ENCODE results near the gene IMMP2L.
"Not testable (repeated sequence)": the region's sequence is repeated elsewhere in the genome, so short reads cannot be mapped to it uniquely, and the experiment has no call there.

The IMMP2L gene

DNA sequence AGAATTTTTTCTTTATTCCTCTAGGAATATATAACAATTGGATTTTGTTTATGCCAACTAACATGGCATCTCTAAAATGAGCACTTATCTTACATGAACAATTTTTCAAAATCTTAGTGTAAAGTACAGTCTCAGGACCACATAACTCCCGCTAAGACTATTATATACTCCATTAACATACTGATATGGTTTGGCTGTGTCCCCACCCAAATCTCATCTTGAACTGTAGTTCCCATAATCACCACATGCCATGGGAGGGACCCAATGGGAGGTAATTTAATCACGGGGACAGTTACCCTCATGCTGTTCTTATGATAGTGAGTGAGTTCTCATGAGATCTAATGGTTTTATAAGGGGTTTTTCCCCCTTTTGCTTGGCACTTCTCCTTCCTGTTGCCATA lies 291.5 kb downstream of the IMMP2L start:
- H3K27ac Mint-ChIP-seq, H3K4me1 Mint-ChIP-seq, DNase-seq, H3K27me3 Mint-ChIP-seq, H3K4me3 Mint-ChIP-seq, ATAC-seq: not testable (repeated sequence)
- peaks cover 8 to 10% of the 10 kb centered on the region in 2 donors for H3K9me3 Mint-ChIP-seq

DNA sequence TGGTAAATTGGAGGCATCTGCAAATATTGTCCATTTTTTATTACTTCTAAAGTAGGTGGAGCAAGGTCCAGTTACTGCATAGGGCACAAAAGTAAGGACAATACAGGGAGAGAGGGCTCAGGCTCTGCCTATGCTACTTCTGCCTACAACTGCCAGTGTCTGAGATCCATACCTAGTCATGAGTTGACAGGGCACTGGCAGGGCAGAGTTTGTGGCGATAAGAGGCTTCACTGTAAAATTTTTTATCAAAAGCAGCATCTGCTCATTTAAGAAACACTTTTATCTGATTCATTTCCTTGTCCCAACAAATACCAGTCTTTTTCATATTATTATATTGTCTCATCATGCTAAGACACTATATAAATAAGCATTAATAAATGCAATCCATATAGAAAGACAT lies 293.4 kb downstream of the IMMP2L start:
- no peak overlapping the region for H3K27ac Mint-ChIP-seq
- no peak for ATAC-seq
- peaks cover 8 to 10% of the 10 kb centered on the region in 2 donors for H3K9me3 Mint-ChIP-seq
- H3K4me1 Mint-ChIP-seq: peaks cover 6% of the 10 kb centered on the region
- DNase-seq: no peak
- no peaks in the 10 kb centered on the region for H3K27me3 Mint-ChIP-seq
- no peak overlapping the region for H3K4me3 Mint-ChIP-seq

DNA sequence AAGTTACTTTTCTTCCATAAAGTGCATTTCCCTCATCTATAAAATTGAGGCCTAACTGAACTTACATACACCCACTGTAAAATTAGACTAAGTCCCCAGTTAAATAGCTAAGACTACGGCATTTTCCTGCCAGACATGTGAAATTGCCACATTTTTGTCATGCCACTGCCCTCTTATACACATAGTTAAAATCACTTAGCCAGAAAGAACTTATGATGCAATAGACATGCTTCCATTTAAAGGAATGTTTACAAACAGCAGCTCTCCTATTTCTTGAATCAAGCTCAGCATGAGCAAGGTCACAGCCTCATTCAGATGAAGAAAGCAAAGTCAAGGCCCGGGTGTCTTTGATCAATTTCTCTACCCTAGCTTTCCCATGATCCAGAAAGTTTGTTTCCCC lies 295.7 kb downstream of the IMMP2L start:
- DNase-seq: no peak
- no peak overlapping the region for H3K4me3 Mint-ChIP-seq
- no peak for ATAC-seq

DNA sequence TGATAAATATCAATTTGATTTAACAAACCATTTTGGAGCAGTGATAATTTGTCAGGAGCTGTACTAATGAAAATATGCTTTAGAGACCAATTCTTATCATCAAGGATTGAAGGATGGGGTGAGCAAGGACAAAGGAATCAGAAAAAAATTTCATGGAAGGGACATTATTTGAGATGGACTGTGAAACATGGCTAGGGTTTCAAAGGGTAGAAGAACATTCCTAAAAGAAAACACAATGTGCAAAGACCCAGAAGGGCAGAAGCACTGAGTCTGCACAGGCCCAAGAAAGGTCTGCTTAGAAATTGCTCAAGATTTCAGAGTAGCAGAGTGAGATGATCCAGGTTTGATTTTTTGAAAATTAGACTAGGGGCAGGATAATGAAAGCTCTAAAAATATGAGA lies 296.9 kb downstream of the IMMP2L start:
- ATAC-seq: no peak
- H3K4me3 Mint-ChIP-seq: no peak overlapping the region
- no peaks in the 10 kb centered on the region for H3K9me3 Mint-ChIP-seq
- DNase-seq: no peak
- H3K4me1 Mint-ChIP-seq: peaks cover 6% of the 10 kb centered on the region
- no peak overlapping the region for H3K27ac Mint-ChIP-seq
- no peaks in the 10 kb centered on the region for H3K27me3 Mint-ChIP-seq

More for the DNA sequence above, 295.7 kb downstream of the IMMP2L start:
- peaks cover under 1 to 2% of the 10 kb centered on the region in 2 donors for H3K9me3 Mint-ChIP-seq
- peaks cover 6% of the 10 kb centered on the region for H3K4me1 Mint-ChIP-seq
- H3K27me3 Mint-ChIP-seq: no peaks in the 10 kb centered on the region
- H3K27ac Mint-ChIP-seq: no peak overlapping the region

DNA sequence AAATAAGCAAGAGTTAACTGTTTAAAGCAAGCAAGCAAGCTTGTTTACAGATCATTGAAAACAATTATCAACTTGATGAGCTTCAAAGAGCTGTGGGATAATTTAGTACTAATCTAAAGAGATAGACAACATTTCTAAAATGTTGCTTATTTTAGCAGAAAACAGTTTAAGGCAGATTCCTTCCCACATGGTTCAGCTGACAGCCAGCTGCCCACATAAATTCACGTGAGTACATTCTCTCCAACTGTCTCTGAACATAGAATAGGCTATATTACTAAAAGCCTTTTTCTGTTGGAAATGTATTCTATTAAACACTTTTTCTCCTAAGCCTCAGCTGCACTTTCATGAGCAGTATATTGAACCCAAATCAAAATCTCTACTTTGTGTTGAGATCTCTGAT lies 297.3 kb downstream of the IMMP2L start:
- no peak overlapping the region for H3K4me3 Mint-ChIP-seq
- H3K4me1 Mint-ChIP-seq: peaks cover 6% of the 10 kb centered on the region
- H3K27me3 Mint-ChIP-seq: no peaks in the 10 kb centered on the region
- no peak for ATAC-seq
- H3K27ac Mint-ChIP-seq: no peak overlapping the region
- DNase-seq: no peak
- no peaks in the 10 kb centered on the region for H3K9me3 Mint-ChIP-seq

DNA sequence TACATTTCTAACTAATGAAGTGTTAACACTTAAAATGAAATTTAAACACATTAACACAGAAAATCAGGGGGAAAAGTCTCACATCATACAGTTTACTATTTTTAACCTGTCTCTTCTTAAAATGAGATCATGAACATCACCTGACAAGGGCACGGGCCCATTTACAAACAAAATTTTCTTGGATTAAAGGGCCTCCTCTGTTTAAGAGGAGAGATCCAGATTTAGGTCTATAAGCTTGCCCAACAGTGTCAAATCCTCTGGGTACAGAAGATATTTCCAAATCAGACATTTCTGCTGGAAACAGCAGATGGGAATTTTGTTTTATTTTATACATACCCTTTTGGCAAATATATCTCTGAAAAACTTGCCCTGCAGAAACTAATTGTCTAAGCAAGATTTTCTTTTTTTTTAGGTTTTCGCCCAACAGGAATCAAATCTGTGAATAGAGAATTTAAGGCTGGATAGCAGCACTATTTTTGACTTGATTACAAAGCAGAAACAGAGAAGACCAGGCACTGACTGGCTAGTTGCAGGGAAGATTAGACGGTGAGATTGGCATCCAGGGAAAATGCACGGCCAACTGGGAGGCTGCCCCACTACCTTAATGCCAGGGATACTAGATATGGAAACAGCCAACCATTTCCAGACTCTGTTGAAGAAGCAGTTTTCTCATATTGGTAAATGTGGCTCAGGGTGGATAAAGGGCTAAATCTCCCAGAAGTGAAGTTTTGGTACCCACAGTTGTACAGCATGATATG lies 298.0 kb downstream of the IMMP2L start:
- ATAC-seq (no peak), DNase-seq (no peak)
- Mint-ChIP-seq H3K4me1 (peaks cover 6% of the 10 kb centered on the region), H3K27ac (no peak overlapping the region), H3K9me3 (no peaks in the 10 kb centered on the region), H3K4me3 (no peak overlapping the region), H3K27me3 (no peaks in the 10 kb centered on the region)

DNA sequence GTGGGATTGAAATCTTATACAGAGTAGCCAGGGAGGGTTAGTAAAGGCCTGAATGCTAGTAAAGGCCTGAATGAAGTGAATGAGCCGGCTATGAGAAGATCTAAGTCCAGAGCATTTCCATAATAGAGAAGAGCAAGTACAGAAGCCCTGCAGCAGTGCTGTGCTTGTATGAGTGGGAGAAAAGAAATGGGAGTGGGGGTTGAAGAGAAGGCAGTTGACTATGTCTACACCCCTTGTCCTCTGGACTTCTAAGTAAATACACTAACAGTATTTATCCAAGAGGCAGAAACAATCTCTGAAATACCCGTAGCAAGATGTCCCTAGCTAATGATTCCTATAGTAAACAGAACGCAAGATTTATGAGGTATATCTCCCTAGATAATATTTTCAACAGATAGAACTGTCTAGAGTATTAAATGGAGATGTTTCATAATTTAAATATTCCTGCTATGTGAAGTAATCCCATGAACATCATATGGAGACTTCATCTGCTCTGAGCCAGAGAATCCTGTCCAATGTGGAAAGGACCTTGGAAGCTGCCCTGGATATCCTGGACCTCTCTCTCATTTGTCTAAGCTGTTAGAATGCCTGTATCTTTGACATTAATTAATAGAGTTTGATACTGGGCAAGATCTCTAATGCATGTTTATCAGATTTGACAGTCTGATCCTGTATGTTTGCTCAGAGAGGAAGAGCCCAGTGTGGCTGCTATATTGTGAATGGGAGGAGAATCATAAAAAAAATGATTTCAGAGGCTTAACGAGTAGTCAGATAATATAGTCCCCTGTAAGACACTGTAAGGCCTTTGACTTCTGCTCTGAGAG lies 299.8 kb downstream of the IMMP2L start:
- DNase-seq (no peak), ATAC-seq (no peak)
- H3K4me1 Mint-ChIP-seq: peaks cover 6% of the 10 kb centered on the region
- H3K27me3 Mint-ChIP-seq: no peaks in the 10 kb centered on the region
- no peak overlapping the region for H3K4me3 Mint-ChIP-seq
- H3K9me3 Mint-ChIP-seq: no peaks in the 10 kb centered on the region
- no peak overlapping the region for H3K27ac Mint-ChIP-seq

DNA sequence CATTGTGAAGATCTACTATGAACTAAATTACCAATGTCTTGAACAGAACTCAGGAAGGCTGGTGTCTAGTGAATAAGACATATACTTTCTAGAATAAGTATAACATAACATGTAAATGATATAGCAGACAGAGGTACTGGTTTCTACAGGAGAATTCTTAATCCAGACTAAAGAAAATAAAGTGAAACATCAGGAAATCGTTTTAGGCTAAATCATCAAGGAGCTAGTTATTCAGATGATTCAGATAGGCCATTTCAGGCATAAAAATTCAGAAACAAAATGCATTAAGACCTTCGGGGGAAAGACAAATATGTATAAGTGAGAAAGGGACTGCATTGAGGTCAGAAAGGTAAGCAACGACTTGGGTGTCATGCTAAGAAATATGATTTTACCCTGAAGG lies 300.8 kb downstream of the IMMP2L start:
- DNase-seq (no peak), ATAC-seq (no peak)
- Mint-ChIP-seq H3K27ac (no peak overlapping the region), H3K4me3 (no peak overlapping the region), H3K9me3 (no peaks in the 10 kb centered on the region), H3K4me1 (peaks cover 6% of the 10 kb centered on the region), H3K27me3 (no peaks in the 10 kb centered on the region)

DNA sequence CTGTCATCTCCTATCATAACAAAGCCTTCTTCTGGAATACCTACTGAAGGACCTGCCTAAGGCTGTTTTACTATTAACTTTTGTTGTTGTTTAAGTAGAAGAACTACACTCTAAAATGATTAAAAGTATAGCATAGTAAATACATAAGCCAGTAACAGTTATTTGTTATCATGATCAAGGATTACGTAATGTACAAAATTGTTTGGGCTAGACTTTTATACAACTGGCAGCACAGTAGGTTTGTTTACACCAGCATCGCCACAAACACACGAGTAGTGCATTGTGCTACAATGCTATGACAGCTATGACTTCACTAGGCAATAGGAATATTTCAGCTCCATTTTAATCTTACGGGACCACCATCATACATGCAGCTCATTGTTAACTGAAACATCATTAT lies 302.3 kb downstream of the IMMP2L start:
- DNase-seq: no peak
- no peaks in the 10 kb centered on the region for H3K9me3 Mint-ChIP-seq
- ATAC-seq: no peak
- no peak overlapping the region for H3K4me3 Mint-ChIP-seq
- no peaks in the 10 kb centered on the region for H3K27me3 Mint-ChIP-seq
- no peak overlapping the region for H3K27ac Mint-ChIP-seq
- no peaks in the 10 kb centered on the region for H3K4me1 Mint-ChIP-seq

DNA sequence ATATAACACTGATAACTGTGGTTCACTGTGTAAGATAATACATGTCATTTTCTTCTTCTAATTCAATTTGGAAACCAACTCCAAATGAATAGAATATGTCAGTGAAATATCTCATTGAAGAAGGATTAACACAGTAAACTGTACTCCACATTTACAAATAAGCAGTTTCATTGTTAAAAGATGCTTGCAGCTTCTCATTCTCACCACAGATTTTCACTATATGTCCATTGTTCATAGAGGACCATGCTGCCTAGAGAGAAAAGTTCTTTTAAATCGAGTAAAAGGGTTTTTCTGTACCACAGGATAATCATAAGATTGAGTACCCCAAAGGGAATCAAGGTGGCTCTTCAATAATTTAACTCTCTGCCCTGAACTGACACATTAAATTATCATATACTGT lies 305.9 kb downstream of the IMMP2L start:
- no peaks in the 10 kb centered on the region for H3K27me3 Mint-ChIP-seq
- H3K27ac Mint-ChIP-seq: no peak overlapping the region
- no peaks in the 10 kb centered on the region for H3K4me1 Mint-ChIP-seq
- no peak overlapping the region for H3K4me3 Mint-ChIP-seq
- H3K9me3 Mint-ChIP-seq: no peaks in the 10 kb centered on the region
- DNase-seq: no peak
- ATAC-seq: no peak

DNA sequence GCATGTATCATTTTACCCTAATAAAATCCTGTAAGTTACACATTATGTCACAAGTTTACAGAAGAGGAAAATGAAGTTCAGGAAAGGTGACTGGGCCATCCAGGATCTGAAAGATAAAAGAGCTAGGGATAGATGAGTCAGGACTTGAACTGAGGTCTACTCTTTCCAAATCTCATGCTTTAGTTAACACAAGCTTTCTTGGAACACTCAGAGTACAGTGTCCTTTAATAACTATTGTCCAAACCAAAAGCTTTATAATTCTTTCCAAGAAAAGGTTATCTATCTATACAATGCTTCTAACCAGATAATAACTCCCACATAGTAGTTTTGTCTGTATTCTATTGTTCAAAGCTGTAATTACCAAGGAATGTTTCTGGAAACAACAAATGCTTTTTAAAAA lies 306.7 kb downstream of the IMMP2L start:
- Mint-ChIP-seq H3K27me3 (no peaks in the 10 kb centered on the region), H3K27ac (no peak overlapping the region), H3K4me1 (no peaks in the 10 kb centered on the region), H3K4me3 (no peak overlapping the region), H3K9me3 (no peaks in the 10 kb centered on the region)
- no peak for DNase-seq
- ATAC-seq: no peak

DNA sequence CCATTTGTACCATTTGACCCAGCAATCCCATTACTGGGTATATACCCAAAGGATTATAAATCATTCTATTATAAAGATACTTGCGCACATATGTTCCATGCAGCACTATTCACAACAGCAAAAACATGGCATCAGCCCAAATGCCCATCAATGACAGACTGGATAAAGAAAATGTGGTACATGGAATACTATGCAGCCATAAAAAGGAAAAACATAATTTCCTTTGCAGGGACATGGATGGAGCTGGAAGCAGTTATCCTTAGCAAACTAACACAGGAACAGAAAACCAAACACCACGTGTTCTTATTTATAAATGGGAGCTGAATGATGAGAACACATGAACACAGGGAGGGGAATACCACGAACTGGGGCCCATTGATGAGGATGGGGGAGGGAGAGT lies 310.9 kb downstream of the IMMP2L start:
- H3K9me3 Mint-ChIP-seq: peaks cover 6 to 11% of the 10 kb centered on the region in 2 donors
- not testable (repeated sequence) for H3K27me3 Mint-ChIP-seq, H3K27ac Mint-ChIP-seq, H3K4me3 Mint-ChIP-seq, H3K4me1 Mint-ChIP-seq, DNase-seq, ATAC-seq

DNA sequence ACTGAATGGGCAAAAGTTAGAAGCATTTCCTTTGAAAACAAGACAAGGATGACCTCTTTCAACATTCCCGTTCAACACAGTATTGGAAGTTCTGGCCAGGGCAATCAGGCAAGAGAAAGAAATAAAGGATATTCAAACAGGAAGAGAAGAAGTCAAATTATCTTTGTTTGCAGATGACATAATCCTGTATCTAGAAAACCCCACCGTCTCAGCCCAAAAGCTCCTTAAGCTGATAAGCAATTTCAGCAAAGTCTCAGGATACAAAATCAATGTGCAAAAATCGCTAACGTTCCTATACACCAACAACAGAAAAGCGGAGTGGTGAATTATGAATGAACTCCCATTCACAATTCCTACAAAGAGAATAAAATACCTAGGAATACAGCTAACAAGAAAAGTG lies 312.5 kb downstream of the IMMP2L start:
- H3K4me3 Mint-ChIP-seq, H3K27me3 Mint-ChIP-seq, H3K27ac Mint-ChIP-seq, ATAC-seq, DNase-seq, H3K4me1 Mint-ChIP-seq: not testable (repeated sequence)
- peaks cover 6 to 11% of the 10 kb centered on the region in 2 donors for H3K9me3 Mint-ChIP-seq

DNA sequence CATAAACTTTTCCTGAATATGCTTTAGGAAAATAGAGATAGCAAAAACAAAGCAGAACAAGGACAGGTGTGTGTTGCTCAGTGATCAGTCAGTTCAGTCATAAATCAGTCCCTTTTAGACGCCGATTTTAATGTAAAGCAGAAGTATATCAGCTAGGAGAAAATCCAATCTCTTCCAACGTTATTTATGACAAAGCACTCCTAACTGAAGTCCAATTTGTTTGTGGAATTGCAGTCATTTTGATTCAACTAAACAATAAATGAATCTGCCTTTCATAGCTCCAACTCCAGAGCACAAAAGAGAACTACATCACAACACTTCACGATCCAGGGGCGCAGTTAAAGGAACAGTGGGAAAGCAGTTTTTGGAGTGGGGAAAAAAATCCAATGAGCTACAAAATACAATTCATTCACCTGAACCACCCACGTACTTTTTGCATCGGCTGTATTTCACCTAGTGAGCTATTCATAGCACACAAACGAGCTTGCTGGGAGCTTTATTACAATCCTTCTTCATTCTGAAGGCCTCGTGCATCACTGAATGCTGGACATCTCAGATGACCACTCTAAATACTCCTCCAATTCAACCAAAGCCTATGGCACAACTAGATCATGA lies 320.0 kb downstream of the IMMP2L start:
- peaks cover 7% of the 10 kb centered on the region for H3K4me1 Mint-ChIP-seq
- ATAC-seq (no peak), DNase-seq (no peak)
- no peaks in the 10 kb centered on the region for H3K27me3 Mint-ChIP-seq
- H3K9me3 Mint-ChIP-seq: no peaks in the 10 kb centered on the region
- no peak overlapping the region for H3K4me3 Mint-ChIP-seq
- H3K27ac Mint-ChIP-seq: peak overlapping the region in 1 of 2 donors; percentile 27

DNA sequence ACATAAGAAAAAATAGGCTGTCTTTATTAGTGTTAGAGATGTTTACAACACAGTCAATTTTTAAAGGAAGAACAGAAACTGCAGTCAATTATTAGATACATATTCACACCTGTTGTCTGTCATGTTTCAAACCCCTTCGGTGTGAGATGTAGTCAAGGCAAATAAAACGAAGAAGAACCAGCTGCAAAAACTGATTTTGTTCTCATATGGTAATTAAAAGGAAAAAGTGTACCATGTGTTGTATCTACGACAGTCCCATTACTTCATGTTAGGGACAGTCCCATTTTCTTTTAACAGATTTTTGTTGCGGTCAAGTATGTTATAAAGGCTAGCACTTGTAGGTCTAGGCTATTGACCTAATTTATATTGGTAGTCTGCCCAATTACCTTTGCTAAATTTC lies 321.9 kb downstream of the IMMP2L start:
- H3K27me3 Mint-ChIP-seq: no peaks in the 10 kb centered on the region
- DNase-seq (no peak), ATAC-seq (no peak)
- peaks cover 15% of the 10 kb centered on the region for H3K4me1 Mint-ChIP-seq
- H3K27ac Mint-ChIP-seq: no peak overlapping the region
- H3K9me3 Mint-ChIP-seq: no peaks in the 10 kb centered on the region
- H3K4me3 Mint-ChIP-seq: no peak overlapping the region

DNA sequence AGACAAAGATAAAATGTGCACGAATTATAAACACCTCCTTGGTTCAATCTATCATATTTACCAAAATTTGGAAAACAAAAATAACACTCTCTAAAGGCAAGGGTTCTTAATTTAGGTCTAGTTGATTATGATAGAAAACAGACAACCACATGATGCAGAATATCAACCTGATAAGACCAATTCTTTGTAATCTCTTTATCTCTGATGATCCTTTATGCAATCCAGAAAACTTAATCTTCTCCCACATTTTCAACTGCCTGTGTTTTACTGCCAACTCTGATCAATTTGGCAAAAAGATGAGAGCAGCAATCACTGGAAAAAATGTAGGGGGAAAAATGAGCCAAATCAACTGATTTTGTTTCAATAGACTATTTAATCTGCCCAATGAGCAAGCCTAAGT lies 322.9 kb downstream of the IMMP2L start:
- no peak for DNase-seq
- Mint-ChIP-seq H3K4me3 (no peak overlapping the region), H3K9me3 (no peaks in the 10 kb centered on the region), H3K27ac (no peak overlapping the region), H3K4me1 (peaks cover 16% of the 10 kb centered on the region), H3K27me3 (no peaks in the 10 kb centered on the region)
- no peak for ATAC-seq
